Endodermal cell (in vitro differentiated cells): Measurements from ENCODE around the gene TBRG4. TPM values are rescaled to one million over a fixed set of nuclear protein-coding genes. Genes with fewer than 3 reads are reported as not detected.
A peak's percentile ranks its signal among the peaks of the same experiment; 100 is the strongest.

Source experiments
- DNase-seq: peaks from one replicate; pipeline ENCODE4 v3.0.0-alpha.2; 2017
- H3K27ac ChIP-seq: 2 replicates; pipeline ENCODE4 v1.5.1; 2013; ENCODE audit warnings: mild to moderate bottlenecking, low read depth, low read length, moderate library complexity
- H3K27me3 ChIP-seq: 2 replicates; pipeline ENCODE4 v1.6.1; 2013; ENCODE audit warnings: mild to moderate bottlenecking, low read length, moderate library complexity; ENCODE audit not compliant: insufficient read depth, control insufficient read depth, poor library complexity, severe bottlenecking
- H3K36me3 ChIP-seq: 2 replicates; pipeline ENCODE4 v1.7.0; 2013; ENCODE audit warnings: mild to moderate bottlenecking, low read length, moderate library complexity; ENCODE audit not compliant: control insufficient read depth, insufficient read depth
- H3K4me1 ChIP-seq: one replicate; pipeline ENCODE4 v1.7.0; 2013; ENCODE audit warnings: low read length; ENCODE audit not compliant: control insufficient read depth, insufficient read depth
- H3K4me3 ChIP-seq: 2 replicates; pipeline ENCODE4 v1.5.1; 2013; ENCODE audit warnings: mild to moderate bottlenecking, low read length, moderate library complexity
- H3K9ac ChIP-seq: 2 replicates; pipeline ENCODE4 v1.6.1; 2013; ENCODE audit warnings: mild to moderate bottlenecking, low read length, moderate library complexity; ENCODE audit not compliant: poor library complexity, severe bottlenecking; ENCODE audit errors: extremely low read depth
- H3K9me3 ChIP-seq: 2 replicates; pipeline ENCODE4 v1.6.1; 2013; ENCODE audit warnings: mild to moderate bottlenecking, low read length, moderate library complexity; ENCODE audit not compliant: control insufficient read depth
- H3K27ac Mint-ChIP-seq: 2 replicates; pipeline ENCODE4 v1.8.0; 2020; ENCODE audit warnings: mixed read lengths
- H3K27me3 Mint-ChIP-seq: 2 replicates; pipeline ENCODE4 v1.8.0; 2021; ENCODE audit warnings: mild to moderate bottlenecking, mixed read lengths; ENCODE audit not compliant: insufficient read depth
- H3K36me3 Mint-ChIP-seq: 2 replicates; pipeline ENCODE4 v1.8.0; 2020; ENCODE audit warnings: low read depth, mixed read lengths
- H3K4me1 Mint-ChIP-seq: 2 replicates; pipeline ENCODE4 v1.8.0; 2020; ENCODE audit warnings: mixed read lengths
- H3K4me3 Mint-ChIP-seq: 2 replicates; pipeline ENCODE4 v1.8.0; 2020; ENCODE audit warnings: mild to moderate bottlenecking, moderate library complexity, mixed read lengths
- H3K9me3 Mint-ChIP-seq: 2 replicates; pipeline ENCODE4 v1.8.0; 2020; ENCODE audit warnings: mild to moderate bottlenecking, mixed read lengths
- CTCF ChIP-seq: fragments of 200-600 bp; sonication (generic); conservative IDR thresholded peaks from 2 replicates; pipeline ENCODE4 v1.5.0; 2021; ENCODE audit warnings: antibody characterized with exemption, mild to moderate bottlenecking
- WGBS, 2 experiments: methylation state at CpG; one replicate each; pipeline versions ENCODE4 v1.1.5 to v1.1.7; 2013; ENCODE audit warnings: missing lambda C conversion rate in 2 of 2, mixed read lengths in 1 of 2; ENCODE audit not compliant: insufficient coverage in 1 of 2, insufficient read length in 1 of 2; 5-methylcytosine and 5-hydroxymethylcytosine counted together
- total RNA-seq, 2 donors: library from RNA; stranded (reverse); fragmentation: NEBNext Ultra II Directional in 1 of 2; extraction: Animal tissue kit (Norgen Biotek cat#: 25700) in 1 of 2; gene quantifications; 2 replicates in 1 of 2; 3 replicates in 1 of 2; pipeline ENCODE4 v1.2.1, GENCODE V29; 2021

Gene TBRG4
- total RNA-seq, 2 donors from 2014 or later: 66.7 to 95.9 TPM

DNA sequence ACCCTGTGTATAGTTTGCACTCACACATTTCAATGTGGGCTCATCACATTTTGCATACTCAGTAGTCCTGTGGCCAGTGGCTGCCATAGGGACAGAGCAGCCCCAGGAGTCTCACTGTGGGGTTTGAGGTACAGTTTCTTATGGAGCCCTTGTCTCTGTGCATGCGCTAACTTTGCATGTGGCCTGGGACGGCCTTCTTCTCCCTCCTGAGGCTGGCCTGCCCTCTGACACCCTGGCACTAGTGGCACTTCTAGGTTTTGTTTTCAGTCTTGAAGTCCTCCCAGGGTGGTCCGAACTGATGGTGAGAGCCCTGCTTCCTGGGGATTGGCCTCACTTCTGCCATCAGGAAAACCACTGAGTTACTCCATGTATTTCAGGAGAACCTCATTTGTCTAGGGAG lies 43.9 kb downstream of the TBRG4 start:
- WGBS, 2 experiments: 97 to 98% methylated on average over 3 of the region's 3 CpGs
- Histone ChIP-seq H3K9me3 (no peaks in the 10 kb centered on the region), H3K9ac (no peak overlapping the region), H3K36me3 (peaks cover 70% of the 10 kb centered on the region), H3K4me3 (no peak overlapping the region), H3K4me1 (no peaks in the 10 kb centered on the region), H3K27ac (no peak overlapping the region), H3K27me3 (no peaks in the 10 kb centered on the region)
- no peak for TF ChIP-seq CTCF
- Mint-ChIP-seq H3K27me3 (no peaks in the 10 kb centered on the region), H3K4me3 (no peak overlapping the region), H3K36me3 (peaks cover 43% of the 10 kb centered on the region), H3K9me3 (no peaks in the 10 kb centered on the region), H3K4me1 (no peaks in the 10 kb centered on the region), H3K27ac (no peak overlapping the region)
- DNase-seq: no peak

GRCh38 chr7:45066409-45066808 lies 45.1 kb downstream of the TBRG4 start:
- Histone ChIP-seq H3K4me1 (no peaks in the 10 kb centered on the region), H3K27me3 (no peaks in the 10 kb centered on the region), H3K36me3 (peaks cover 61% of the 10 kb centered on the region), H3K27ac (no peak overlapping the region), H3K9ac (no peak overlapping the region), H3K9me3 (no peaks in the 10 kb centered on the region), H3K4me3 (no peak overlapping the region)
- Mint-ChIP-seq H3K9me3 (no peaks in the 10 kb centered on the region), H3K27ac (no peak overlapping the region), H3K27me3 (no peaks in the 10 kb centered on the region), H3K36me3 (peaks cover 40% of the 10 kb centered on the region), H3K4me3 (no peak overlapping the region), H3K4me1 (no peaks in the 10 kb centered on the region)
- no peak for TF ChIP-seq CTCF
- 84 to 97% methylated on average over 3 to 7 of the region's 7 CpGs for WGBS, 2 experiments
- DNase-seq: no peak

- H3K27me3 Mint-ChIP-seq: no peaks in the 10 kb centered on the region
Measured at GRCh38 chr7:45065031-45065995, 46.2 kb downstream of the TBRG4 start.

More at GRCh38 chr7:45065031-45065995, 46.2 kb downstream of the TBRG4 start:
- no peak for DNase-seq
- no peaks in the 10 kb centered on the region for H3K9me3 ChIP-seq
- TF ChIP-seq CTCF: no peak
- H3K27ac ChIP-seq: no peak overlapping the region
- no peak overlapping the region for H3K4me3 ChIP-seq
- H3K36me3 ChIP-seq: peaks cover 53% of the 10 kb centered on the region
- Mint-ChIP-seq H3K27ac (peak overlapping the region; percentile 17), H3K36me3 (peaks cover 40% of the 10 kb centered on the region), H3K4me3 (no peak overlapping the region), H3K9me3 (no peaks in the 10 kb centered on the region), H3K4me1 (no peaks in the 10 kb centered on the region)
- H3K27me3 ChIP-seq: no peaks in the 10 kb centered on the region
- no peak overlapping the region for H3K9ac ChIP-seq
- no peaks in the 10 kb centered on the region for H3K4me1 ChIP-seq
- 88 to 96% methylated on average over 4 to 12 of the region's 12 CpGs for WGBS, 2 experiments
